Effector CD8-positive, alpha-beta T cell (primary cell): ENCODE results near the gene IQCF2.
"Not testable (repeated sequence)": the region's sequence is repeated elsewhere in the genome, so short reads cannot be mapped to it uniquely, and the experiment has no call there.

Experiments
- DNase-seq: peaks from one replicate; lab custom pipeline; 2025; lab: John Stamatoyannopoulos, UW
- total RNA-seq, 4 experiments: gene quantifications; one replicate each; lab custom pipeline; 2026; lab: John Stamatoyannopoulos, UW

IQCF2 gene
- 0 reads per million in 4 experiments for total RNA-seq

DNA sequence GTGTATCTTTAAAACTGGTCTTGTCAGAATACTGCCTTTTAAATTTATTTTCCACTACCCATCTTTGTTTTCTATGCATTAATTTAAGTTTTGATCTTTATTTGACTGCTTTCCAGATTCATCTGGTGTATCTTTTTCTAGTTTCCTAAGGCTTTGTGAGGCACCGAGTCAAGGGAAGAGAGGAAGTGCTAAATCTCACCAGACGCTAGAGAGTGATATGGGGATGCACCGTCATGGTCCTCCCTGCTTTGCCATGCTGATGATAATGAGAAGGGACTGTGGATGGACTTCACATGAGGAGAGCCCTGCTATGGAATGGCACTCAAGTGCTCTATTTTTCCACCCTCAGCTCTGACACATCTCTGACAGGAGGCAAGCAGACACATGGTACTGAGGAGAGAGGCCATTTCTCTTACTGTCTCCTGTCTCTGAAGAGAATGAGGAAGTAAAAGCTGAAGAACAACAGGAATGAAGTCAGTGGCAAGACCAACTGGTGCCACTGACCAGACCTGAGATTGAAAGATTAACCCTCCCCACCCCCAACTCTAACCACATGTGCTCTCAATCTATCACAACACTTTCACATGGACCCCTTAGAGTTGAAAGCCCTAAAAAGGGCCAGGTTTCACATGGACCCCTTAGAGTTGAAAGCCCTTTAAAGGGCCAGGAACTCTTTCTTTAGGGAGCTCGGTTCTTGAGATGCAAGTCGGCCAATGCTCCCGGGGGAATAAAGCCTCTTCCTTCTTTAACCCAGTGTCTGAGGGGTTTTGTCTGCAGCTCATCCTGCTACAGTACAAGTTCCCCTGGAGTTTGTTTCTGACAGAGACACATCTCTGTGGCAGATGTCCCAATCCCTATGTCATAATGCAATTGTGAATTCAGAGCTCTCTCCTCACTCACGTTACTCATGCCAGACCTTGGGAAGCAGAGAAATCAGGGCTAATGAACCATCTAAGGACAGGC lies at the start of gene IQCF2:
Gene IQCF2, plus strand, starts transcription at position 913 of the 963 bp plus-strand sequence. CDS start 52 bp downstream, outside the sequence.
- no peak for DNase-seq

DNA sequence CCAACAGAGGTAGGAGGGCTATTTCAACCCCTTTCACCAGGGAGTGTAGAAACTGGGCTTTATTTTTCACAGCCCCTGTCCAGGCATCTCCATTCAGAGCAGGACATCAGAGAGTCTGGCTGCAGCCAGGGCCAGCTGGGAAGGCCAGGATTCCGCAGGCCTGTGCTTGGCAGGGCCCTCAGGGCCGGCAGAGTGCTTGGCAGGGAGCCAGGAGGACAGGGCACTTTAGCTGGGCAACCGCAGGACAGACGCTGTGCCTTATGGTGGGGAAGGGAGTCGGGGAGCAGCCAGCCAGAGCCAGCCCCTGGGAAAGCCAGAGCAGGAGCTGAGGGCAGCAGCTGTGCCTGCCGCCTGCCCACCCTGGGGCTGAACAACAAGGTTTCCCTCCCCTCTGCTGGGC lies 47.9 kb upstream of the IQCF2 start:
- no peak for DNase-seq

DNA sequence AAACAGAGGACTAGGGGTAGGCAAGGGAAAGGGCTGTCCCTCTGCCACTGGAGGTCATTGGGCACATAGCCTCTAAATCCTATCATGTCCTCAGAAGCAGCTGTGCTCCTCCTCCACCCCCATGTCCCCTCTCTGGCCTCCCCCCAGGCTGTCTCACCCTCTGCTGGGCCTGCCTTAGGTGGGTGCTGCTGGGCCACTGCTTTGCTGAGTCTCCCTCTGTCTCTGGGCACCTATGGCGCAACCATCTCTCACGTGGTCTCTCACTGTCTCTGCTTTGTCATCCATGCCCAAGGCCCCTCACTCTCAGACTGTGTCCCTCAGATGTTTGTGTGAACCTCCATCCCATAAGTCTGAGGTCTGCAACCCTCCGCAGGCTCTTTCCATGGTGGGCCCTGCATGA lies 47.4 kb upstream of the IQCF2 start:
- no peak for DNase-seq

DNA sequence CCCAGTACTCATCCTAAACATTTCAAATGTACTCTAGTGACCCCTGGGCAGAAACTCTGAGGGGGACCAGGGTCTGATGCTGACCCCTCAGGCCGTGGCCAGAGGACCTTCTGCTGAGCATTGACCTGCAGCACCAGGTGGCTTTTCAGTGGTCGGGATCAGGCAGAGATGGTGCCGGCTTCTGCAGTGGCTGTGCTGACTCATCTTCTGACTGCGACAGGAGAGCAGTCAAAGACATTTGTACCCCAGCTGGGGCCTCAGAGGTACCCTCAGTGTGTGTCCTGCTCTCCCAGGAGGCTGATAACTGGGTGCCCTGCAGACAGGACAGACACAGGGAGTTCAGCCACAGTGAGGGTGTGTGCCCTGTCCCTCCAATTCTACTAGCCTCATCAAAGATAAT lies 45.8 kb upstream of the IQCF2 start:
- no peak for DNase-seq

DNA sequence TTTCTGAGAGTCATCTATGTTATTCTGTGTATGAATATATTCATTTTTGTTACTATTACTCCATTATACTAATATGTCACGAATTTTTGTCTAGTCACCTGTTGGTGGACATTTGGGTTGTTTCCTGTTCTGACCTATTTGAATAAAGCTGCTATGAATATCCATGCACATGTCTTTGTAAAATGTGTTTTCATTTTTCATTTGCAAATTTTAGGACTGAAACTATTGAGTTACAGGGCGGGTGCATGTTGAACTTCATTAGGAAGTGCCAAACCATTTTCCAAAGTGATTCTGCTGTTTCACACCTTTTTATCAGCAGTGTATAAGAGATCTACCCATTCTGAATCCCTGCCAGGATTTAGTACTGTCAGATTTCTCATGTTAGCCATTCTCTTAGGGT lies 44.7 kb upstream of the IQCF2 start:
- DNase-seq = no peak

DNA sequence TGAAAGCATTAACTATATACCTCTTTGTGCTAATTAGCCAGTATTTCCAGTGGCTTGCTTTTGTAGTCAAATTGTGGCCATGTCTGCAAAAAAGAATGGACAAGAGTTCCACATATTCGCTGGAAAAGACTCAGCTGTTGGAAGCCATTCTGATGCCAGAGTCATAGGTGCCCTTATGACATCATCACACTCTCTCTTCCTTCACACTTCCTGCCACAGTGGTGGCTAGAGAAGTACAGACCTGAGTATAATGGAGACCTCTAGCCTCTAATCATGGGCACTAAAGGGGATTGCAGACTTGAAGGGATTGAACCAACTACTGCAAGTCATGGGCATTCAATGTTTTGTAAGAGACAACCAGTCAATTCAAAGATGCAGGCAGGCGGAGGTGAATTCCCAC lies 44.0 kb upstream of the IQCF2 start:
- no peak for DNase-seq

DNA sequence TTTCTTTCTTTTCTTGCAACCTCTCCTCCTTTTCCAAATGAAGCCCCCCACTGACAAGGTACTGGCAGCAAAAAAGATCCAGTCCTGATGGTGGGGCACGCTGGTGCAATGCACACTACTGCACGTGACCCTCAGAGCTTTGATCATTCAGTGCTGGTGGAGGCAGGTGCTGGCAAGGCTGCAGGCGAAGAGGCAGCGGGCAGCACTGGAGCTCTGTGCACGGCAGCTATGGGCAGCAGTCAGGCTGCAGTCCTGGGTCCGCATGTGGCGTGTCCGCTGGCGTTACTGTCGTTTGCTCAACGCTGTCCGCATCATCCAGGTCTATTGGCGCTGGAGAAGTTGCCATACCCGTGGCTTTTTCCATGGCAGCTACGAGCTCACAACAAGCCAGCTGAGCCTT lies 42.3 kb upstream of the IQCF2 start:
- no peak for DNase-seq

DNA sequence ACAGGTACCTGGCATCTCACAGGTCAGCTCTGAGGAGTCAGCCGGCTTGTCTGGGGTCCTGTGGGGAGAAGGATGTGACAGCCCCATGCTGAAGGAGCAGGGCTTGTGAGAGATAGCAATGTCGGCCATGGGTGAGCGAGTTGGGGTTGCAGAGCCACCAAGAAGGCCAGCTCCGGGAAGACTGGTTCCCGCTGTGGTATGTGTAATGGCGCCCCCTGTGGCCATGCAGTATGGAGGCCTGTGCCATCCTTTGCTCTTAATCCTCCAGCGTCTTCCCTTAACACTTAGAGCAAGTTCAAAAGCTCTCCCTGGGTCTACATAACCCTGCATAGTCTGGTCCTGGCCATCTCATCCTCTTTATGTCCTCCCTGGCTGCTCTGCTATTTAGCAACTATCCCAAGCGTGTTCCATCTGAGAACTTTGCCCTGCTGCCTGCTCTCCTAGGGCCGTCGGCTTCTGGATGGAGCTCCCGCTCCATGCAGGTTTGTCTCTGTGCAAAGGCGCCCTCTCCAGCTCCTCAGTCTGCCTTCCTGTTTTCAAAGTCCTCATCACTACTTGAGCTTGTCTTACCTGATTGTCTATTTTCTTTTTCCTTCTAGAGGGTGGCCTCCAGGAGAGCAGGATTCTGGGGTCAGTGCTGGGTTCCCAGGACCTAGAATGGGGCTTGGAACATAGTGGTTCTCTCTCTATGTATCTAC lies 41.6 kb upstream of the IQCF2 start:
- DNase-seq = no peak

DNA sequence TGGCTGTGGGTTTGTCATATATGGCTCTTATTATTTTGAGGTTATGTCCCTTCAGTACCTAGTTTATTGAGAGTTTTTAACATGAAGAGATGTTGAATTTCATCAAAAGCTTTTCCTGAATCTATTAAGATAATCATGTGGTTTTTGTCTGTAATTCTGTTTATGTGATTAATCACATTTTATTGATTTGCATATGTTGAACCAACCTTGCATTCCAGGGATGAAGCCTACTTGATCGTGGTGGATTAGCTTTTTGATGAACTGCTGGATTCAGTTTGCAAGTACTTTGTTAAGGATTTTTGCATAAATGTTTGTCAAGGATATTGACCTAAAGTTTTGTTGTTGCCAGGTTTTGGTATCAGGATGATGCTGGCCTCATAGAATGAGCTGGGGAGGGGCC lies 33.1 kb upstream of the IQCF2 start:
- DNase-seq = no peak

DNA sequence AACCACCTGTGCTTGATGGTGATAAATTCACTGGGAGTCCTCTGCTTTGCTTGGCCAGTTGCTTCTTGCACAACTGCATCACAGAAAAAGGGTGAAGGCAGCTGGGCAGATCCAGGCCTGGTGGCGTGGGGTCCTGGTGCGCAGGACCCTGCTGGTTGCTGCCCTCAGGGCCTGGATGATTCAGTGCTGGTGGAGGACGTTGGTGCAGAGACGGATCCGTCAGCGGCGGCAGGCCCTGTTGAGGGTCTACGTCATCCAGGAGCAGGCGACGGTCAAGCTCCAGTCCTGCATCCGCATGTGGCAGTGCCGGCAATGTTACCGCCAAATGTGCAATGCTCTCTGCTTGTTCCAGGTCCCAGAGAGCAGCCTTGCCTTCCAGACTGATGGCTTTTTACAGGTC lies 31.1 kb upstream of the IQCF2 start:
- DNase-seq = no peak

DNA sequence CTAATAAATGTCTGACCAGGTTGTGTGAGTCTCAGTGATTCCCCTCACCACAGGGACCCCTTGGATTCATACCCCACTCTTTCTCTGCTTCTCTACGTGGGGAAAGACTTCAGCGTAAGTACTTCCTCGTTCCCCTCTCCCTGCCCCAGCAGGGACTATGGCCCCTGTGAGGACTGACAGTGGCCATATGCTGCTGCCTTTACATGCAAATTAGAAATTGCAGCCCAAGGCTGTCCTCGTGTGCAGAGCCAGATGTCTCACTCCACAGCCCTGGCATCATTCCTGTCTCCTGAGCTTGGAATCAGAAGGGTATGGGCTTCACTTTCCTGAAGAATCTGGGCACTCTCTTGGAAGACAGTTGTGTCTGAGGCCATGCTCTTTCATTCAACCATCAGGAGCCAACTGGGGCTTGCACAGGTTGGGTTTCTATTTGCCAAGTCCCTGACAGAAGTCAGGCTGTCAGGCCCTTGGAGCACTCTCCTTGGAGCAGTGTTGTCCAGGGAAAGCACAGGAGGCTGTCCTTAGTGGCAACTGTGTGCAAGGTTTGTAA lies 30.5 kb upstream of the IQCF2 start:
- DNase-seq = no peak

DNA sequence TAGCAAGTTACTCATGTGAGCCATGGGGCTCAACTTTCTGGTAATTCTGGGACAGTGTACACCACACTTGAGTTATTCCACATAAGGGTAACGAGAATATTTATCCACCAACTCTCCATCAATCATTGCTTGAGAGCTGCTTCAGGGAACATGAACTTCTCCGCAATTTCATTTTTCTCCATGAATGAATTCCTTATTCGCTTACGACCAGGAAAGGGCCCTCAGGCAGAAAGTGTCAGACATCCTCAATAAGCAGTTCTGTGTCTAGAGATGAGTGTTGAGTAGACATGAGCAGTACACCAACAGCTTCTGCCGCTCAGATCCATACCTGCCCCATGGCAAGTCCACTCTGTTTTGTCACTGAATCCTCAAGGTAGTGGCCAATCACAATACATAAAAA lies 24.8 kb upstream of the IQCF2 start:
- no peak for DNase-seq

DNA sequence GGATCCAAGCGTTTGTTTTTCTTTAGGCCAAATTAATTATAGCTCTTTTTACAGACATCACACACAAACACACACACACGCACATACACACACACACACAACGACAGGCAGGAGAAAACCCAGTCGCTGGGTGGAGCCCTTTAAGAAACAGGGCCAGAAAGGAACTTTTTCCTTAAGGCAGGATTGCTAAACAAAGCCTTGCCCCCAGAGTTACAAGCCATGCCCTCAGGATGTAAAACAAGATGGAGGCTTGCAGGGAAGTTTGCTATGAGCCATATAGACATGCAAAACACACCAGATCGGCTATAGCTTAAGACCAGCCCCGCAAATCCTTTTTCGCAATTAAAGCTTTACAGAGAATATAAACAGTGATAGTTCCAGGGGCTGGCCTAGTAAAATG lies 16.3 kb upstream of the IQCF2 start:
- DNase-seq = no peak

DNA sequence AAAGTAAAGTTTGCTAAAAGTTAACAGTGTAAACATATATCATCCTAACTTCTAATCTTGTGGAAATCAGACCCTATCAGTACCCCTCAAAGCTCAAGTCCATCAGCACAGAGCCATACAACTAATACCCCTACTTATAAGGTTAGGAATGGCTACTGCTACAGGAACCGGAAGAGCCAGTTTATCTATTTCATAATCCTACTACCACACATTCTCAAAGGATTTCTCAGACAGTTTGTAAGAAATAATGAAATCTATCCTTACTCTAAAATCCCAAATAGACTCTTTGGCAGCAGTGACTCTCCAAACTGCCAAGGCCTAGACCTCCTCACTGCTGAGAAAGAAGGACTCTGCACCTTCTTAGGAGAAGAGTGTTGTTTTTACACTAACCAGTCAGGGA lies 6.0 kb upstream of the IQCF2 start:
- not testable (repeated sequence) for DNase-seq

DNA sequence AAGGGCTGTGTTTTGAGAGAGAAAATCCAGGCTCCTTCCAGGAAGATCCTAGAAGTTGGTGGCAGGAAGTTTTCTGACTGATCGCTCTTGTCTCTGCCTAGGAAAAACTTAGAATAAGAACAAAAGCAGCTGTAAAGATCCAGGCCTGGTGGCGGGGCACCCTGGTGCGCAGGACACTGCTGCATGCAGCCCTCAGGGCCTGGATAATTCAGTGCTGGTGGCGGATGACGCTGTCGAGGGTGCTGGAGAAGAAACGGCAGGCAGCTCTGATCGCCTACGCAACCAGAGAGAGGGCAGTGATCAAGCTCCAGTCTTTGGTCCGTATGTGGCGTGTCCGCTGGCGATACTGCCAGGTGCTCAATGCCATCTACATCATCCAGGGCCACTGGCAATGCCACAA lies 1.5 kb downstream of the IQCF2 start:
- DNase-seq = no peak

DNA sequence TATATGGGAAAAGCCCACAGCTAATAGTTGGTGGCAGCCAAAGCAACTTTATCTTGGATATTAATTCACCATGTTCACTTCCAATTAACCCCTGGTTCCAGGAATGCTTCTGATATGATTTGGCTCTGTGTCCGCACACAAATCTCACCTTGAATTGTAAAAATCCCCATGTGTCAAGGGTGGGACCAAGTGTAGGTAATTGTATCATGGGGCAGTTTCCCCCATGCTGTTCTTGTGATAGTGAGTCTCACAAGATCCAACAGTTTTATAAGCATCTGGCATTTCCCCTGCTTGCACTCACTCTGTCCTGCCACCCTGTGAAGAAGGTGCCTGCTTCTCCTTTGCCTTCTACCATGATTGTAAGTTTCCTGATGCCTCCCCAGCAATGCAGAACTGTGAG lies 7.5 kb downstream of the IQCF2 start:
- DNase-seq = not testable (repeated sequence)

DNA sequence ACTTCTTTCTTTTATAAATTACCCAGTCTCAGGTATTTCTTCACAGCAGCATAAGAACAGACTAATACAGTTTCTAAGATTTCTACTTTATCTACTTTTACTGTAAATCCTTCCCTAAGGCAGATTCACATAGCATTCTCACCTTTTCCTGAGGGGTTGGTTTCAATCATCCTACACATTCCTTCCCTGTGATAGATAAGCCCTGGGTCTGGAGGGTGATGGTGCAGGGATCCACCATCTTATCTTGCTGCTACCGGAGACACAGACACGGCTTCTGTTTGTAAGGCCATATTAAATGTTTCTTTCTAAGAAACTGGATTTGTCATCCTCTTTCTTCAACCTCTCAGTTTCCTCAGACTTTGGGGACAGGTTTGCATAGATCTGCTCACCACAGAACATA lies 7.9 kb downstream of the IQCF2 start:
- DNase-seq = no peak

DNA sequence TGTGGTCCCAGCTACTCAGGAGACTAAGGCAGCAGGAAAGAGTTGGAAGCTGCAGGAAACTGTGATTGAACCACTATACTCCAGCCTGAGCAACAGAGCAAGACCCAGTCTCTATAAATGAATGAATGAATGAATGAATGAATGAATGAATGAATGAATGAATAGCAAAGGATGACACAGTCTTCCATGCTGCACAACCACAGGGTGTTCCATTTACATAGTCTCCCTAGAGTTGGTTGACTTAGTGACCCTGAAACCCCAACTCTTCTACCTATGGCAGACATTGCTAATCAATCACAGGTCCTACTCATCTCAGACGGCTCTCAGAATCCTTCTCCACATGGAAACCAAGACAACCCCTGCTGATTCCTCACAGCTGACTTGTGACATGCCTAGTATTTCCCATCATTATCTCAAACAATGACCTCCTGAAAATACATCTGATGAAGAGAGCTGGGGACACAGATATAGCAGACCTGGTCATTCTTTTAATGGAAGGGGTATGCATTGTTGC lies 11.9 kb downstream of the IQCF2 start:
- no peak for DNase-seq

DNA sequence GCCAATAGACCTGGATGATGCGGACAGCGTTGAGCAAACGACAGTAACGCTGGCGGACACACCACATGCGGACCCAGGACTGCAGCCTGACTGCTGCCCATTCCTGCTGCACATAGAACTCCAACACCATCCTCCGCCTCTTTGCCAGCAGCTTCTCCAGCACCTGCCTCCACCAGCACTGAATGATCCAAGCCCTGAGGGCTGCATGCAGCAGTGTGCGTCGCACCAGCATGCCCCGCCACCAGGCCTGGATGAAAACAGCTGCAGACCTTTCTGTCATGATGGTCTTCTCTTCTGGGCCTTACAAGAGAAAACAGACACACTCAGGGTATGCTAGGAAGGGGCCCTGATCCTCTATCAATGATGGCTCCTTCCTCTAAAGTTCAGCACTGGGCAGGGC lies 12.5 kb downstream of the IQCF2 start:
- DNase-seq = no peak

DNA sequence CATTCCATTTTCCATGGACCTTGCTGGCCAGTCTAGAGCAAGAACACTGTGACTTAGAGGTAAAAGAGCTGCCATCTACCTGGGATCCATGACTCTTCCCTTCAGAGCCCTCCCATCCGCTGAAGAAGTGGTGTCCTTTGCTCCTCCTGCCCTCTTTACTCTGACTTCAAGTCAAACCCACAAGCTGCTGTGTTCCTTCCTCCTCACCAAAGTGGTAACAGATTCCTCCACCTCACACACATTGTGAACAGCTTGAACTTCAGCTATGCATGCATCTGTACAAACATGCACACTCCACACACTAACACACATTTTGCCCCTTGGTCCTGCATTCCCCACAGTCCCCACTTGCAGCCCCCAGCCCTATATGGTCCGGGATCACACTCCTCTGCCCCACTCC lies 13.0 kb downstream of the IQCF2 start:
- DNase-seq = no peak

DNA sequence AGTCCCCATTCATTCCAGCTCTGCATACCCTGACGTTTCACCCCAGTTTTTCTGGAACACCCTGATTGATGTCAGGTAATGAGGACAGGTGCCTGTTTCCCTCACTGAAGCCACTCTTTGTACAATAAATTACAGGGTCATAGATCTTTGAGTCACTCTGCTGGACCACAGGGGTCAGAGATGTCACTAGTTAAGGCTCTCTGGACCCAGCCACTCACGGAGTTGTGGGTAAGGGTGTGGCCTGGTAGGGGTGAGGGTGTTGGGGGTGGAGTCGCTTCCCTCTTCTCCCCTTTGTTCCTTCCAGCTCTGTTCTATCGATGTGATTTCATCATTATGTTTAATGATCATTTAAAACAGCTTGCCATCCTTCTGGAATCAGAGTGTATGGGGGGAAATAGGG lies 13.5 kb downstream of the IQCF2 start:
- no peak for DNase-seq

DNA sequence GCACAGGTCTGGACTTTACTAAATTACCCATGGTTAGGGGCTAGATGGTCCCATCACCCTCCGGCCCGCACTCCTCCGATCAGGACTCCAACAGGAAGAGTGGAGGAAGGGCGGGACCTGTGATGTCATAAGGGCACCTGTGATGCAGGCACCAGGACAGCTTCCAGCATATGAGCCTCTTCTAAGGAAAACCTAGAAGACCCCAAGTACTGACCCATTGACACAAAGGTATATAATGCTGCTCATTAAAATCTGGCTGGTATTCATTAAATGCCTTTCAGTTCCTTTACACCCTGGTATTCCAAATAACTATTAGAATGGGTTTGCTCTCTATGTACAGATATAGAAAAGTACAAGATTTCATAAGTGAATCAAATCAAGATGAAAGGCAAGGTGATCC lies 14.1 kb downstream of the IQCF2 start, which contains the start of gene IQCF5:
Gene IQCF5, minus strand, starts transcription at position 101 of the 400 bp plus-strand sequence. Its CDS starts 70 bp downstream, at position 31.
- no peak for DNase-seq

DNA sequence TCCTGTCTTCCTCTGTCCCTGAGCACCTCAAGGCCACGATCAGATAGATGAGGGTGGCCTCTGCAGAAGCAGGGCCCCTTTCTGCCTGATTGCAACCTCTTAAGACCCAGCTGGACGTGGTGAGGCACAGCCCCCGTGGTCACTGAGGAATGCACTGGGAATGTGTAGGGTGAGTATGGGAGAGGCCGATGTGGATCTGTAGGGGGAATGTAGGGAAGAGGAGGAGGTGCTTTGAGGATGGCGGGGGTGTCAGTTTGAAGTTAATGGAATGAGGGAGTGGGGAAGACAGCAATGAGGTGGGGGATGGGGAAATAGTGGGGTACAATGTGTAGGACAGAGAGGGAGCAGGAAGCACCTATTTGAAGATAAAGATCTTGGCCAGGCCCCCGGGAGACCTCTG lies 14.8 kb downstream of the IQCF2 start:
- no peak for DNase-seq
